ENCODE measurements around the gene CD209.
"Not testable (repeated sequence)": the region's sequence is repeated elsewhere in the genome, so short reads cannot be mapped to it uniquely, and the experiment has no call there.

Gene CD209

GRCh38 chr19:7756258-7756657 is 8.9 kb upstream of the CD209 start:
- TF ChIP-seq, protein P1, sequence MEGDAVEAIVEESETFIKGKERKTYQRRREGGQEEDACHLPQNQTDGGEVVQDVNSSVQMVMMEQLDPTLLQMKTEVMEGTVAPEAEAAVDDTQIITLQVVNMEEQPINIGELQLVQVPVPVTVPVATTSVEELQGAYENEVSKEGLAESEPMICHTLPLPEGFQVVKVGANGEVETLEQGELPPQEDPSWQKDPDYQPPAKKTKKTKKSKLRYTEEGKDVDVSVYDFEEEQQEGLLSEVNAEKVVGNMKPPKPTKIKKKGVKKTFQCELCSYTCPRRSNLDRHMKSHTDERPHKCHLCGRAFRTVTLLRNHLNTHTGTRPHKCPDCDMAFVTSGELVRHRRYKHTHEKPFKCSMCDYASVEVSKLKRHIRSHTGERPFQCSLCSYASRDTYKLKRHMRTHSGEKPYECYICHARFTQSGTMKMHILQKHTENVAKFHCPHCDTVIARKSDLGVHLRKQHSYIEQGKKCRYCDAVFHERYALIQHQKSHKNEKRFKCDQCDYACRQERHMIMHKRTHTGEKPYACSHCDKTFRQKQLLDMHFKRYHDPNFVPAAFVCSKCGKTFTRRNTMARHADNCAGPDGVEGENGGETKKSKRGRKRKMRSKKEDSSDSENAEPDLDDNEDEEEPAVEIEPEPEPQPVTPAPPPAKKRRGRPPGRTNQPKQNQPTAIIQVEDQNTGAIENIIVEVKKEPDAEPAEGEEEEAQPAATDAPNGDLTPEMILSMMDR (IDR thresholded peaks at IDR 0.05; ENCODE audit: borderline replicate concordance, insufficient read depth, low read depth, low read length), result no peak
- no peak overlapping the region for H3K4me3 ChIP-seq (ENCODE audit: low read depth, low read length)

DNA sequence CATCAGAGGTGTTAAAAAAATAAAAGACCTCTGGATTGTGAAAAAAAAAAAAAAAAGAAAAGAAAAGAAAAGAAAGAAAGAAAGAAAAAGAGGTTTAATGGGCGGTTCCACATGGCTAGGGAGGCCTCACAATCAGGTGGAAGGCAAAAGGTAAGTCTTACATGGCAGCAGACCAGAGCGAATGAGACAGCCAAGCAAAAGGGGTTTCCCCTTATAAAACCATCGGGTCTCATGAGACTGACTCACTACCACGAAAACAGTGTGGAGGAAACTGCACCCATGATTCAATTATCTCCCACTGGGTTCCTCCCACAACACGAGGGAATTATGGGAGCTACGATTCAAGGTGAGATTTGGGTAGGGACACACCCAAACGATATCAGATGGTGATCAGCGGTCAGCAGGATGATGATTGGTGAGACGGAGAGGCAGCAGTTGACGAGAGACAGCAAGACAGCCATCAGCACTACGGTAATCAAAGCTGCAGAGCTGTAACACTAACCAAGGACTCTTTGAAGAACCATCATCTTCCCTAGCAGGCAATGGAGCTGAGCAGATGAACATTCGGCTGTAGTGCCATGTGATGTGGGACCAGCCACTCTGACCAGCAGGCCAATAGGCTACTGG is 3.9 kb upstream of the CD209 start:
- TF ChIP-seq, protein P1 (IDR thresholded peaks at IDR 0.05; ENCODE audit: borderline replicate concordance, insufficient read depth, low read depth, low read length), result no peak
- no peak overlapping the region for H3K4me3 ChIP-seq (ENCODE audit: low read depth, low read length)

DNA sequence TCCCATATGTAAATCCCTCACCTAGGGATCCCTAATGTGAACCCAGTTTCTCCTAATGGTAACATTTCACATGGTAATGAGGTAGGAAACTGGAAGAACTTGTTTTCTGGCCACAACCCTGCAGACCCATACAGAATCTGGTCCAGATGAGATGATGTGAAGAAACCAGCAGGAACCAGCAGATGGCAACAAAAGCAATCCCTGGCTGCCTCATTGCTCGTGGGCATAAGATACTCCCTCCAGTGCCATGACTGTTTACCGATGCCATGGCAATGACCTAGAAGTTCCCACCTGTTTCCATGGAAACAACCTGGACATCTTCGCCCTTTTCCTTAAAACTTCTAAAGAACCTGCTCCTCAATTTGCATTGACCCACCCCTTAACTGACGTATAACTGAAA is 1.4 kb upstream of the CD209 start:
- no peak overlapping the region for H3K4me3 ChIP-seq (ENCODE audit: low read depth, low read length)
- TF ChIP-seq, protein P1 (IDR thresholded peaks at IDR 0.05; ENCODE audit: borderline replicate concordance, insufficient read depth, low read depth, low read length), result peak; percentile 37; the same call in 1 of the 2 replicates

DNA sequence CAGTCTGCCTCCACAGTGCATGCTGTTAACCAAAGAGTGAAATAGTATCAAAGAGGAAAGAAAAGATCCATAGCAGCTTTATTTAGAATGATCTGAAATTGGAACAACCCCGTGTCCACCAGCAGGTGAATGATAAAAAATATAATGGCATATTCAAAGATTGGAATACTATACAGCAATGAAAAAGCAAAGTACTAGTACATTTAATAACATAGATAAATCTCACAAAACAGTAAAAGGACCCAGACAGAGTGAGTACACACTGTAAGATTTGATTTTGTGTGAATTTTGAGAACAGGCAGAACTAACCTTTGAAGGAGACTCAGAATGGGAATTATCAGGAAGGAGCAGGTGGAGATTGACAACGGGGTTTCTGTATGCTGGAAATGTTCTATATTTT is 837 bp upstream of the CD209 start:
- TF ChIP-seq, protein P1 (IDR thresholded peaks at IDR 0.05; ENCODE audit: borderline replicate concordance, insufficient read depth, low read depth, low read length), result no peak
- H3K4me3 ChIP-seq (ENCODE audit: low read depth, low read length), result no peak overlapping the region

GRCh38 chr19:7746306-7746705 is 1.0 kb downstream of the CD209 start:
- H3K4me3 ChIP-seq (ENCODE audit: low read depth, low read length), result not testable (repeated sequence)

GRCh38 chr19:7744871-7745650 is 2.3 kb downstream of the CD209 start:
- TF ChIP-seq, protein P1 (IDR thresholded peaks at IDR 0.05; ENCODE audit: borderline replicate concordance, insufficient read depth, low read depth, low read length), result no peak

DNA sequence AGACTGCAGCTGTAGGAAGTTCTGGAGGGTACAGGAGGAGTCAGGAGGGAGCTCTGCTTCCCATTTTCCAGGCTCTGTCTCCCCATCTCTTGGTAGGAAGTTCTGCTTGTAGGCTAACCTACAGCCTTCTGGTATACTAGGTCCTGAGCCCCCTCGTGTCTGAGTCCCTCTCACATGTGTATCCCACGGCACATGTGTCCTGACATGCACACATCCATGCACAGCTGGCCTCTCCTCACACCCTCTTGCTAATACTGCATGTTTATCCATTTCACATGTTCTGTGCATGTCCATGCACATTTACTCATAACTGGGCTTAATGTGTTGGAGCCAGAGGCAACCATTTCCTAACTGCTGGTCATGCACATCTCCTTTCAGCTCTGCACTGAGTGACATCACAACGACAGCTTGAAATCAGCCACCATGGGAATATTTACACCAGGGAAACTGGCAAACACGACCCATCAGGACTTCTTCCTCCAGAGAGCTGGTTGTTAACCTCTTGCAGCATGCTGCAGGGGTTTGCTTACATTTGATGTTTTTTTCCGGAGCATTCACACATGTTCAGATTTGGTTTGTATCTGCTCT is 3.0 kb downstream of the CD209 start:
- TF ChIP-seq, protein P1 (IDR thresholded peaks at IDR 0.05; ENCODE audit: borderline replicate concordance, insufficient read depth, low read depth, low read length), result no peak
- H3K4me3 ChIP-seq (ENCODE audit: low read depth, low read length), result no peak overlapping the region

More at GRCh38 chr19:7744871-7745650, 2.3 kb downstream of the CD209 start:
- H3K4me3 ChIP-seq (ENCODE audit: low read depth, low read length), result no peak overlapping the region

All from GM12875 (cell line).